HEK293 (cell line): ENCODE results near the gene SSH3.

ENCODE experiments used
- KLF1 ChIP-seq: fragments of 450-650 bp; formaldehyde crosslinking; IDR thresholded peaks from 2 replicates; pipeline ENCODE4 v1.5.1; 2016; ENCODE audit warnings: missing biosample characterization, missing genetic modification characterization
- KLF8 ChIP-seq: fragments of 450-650 bp; formaldehyde crosslinking; IDR thresholded peaks from 2 replicates; pipeline ENCODE4 v1.5.1; 2016; ENCODE audit warnings: missing biosample characterization, missing genetic modification characterization
- KLF9 ChIP-seq: fragments of 450-650 bp; formaldehyde crosslinking; IDR thresholded peaks from 2 replicates; pipeline ENCODE4 v1.5.1; 2016; ENCODE audit warnings: missing biosample characterization, missing genetic modification characterization, low read depth
- PRDM4 ChIP-seq: fragments of 450-650 bp; formaldehyde crosslinking; IDR thresholded peaks from 2 replicates; pipeline ENCODE4 v1.5.1; 2017; ENCODE audit warnings: missing biosample characterization, missing genetic modification characterization
- REST ChIP-seq: fragments of 450-650 bp; formaldehyde crosslinking; IDR thresholded peaks from 2 replicates; pipeline ENCODE4 v1.5.1; 2016; ENCODE audit warnings: missing biosample characterization, missing genetic modification characterization
- SP7 ChIP-seq: fragments of 450-650 bp; formaldehyde crosslinking; IDR thresholded peaks from 2 replicates; pipeline ENCODE4 v1.5.1; 2016; ENCODE audit warnings: missing biosample characterization, missing genetic modification characterization
- YY2 ChIP-seq: fragments of 450-650 bp; formaldehyde crosslinking; IDR thresholded peaks from 2 replicates; pipeline ENCODE4 v1.5.1; 2016; ENCODE audit warnings: missing biosample characterization, missing genetic modification characterization
- ZBTB26 ChIP-seq: fragments of 450-650 bp; formaldehyde crosslinking; optimal IDR thresholded peaks from 2 replicates; pipeline ENCODE3; 2016; ENCODE audit warnings: missing biosample characterization, mild to moderate bottlenecking, missing genetic modification characterization
- ZBTB48 ChIP-seq: fragments of 450-650 bp; formaldehyde crosslinking; IDR thresholded peaks from 2 replicates; pipeline ENCODE4 v1.5.1; 2016; ENCODE audit warnings: missing biosample characterization, missing genetic modification characterization
- ZFP37 ChIP-seq: fragments of 450-650 bp; formaldehyde crosslinking; IDR thresholded peaks from 2 replicates; pipeline ENCODE4 v1.5.1; 2016; ENCODE audit warnings: missing biosample characterization, missing genetic modification characterization
- ZIC2 ChIP-seq: fragments of 450-650 bp; formaldehyde crosslinking; IDR thresholded peaks from 2 replicates; pipeline ENCODE4 v1.5.1; 2016; ENCODE audit warnings: missing biosample characterization, missing genetic modification characterization
- ZNF132 ChIP-seq: fragments of 450-650 bp; formaldehyde crosslinking; IDR thresholded peaks from 2 replicates; pipeline ENCODE4 v1.5.1; 2017; ENCODE audit warnings: missing biosample characterization, missing genetic modification characterization, borderline replicate concordance
- ZNF202 ChIP-seq: fragments of 450-650 bp; formaldehyde crosslinking; IDR thresholded peaks from 2 replicates; pipeline ENCODE4 v1.5.1; 2016; ENCODE audit warnings: missing biosample characterization, missing genetic modification characterization, borderline replicate concordance
- ZNF341 ChIP-seq: fragments of 450-650 bp; formaldehyde crosslinking; IDR thresholded peaks from 2 replicates; pipeline ENCODE4; 2016; ENCODE audit warnings: low read depth, missing biosample characterization, missing genetic modification characterization
- ZNF426 ChIP-seq: fragments of 450-650 bp; formaldehyde crosslinking; IDR thresholded peaks from 2 replicates; pipeline ENCODE4 v1.5.1; 2017; ENCODE audit warnings: missing biosample characterization, missing genetic modification characterization, mild to moderate bottlenecking, inconsistent platforms, moderate library complexity
- ZNF518A ChIP-seq: fragments of 450-650 bp; formaldehyde crosslinking; conservative IDR thresholded peaks from 2 replicates; pipeline ENCODE4 v1.5.1; 2016; ENCODE audit warnings: low read depth, missing biosample characterization, missing genetic modification characterization
- ZNF529 ChIP-seq: fragments of 450-650 bp; formaldehyde crosslinking; IDR thresholded peaks from 2 replicates; pipeline ENCODE4 v1.5.1; 2017; ENCODE audit warnings: missing genetic modification characterization, missing biosample characterization; ENCODE audit not compliant: insufficient replicate concordance
- ZNF580 ChIP-seq: fragments of 450-650 bp; formaldehyde crosslinking; IDR thresholded peaks from 2 replicates; pipeline ENCODE4 v1.5.1; 2016; ENCODE audit warnings: missing biosample characterization, missing genetic modification characterization
- ZNF610 ChIP-seq: fragments of 450-650 bp; formaldehyde crosslinking; IDR thresholded peaks from 2 replicates; pipeline ENCODE4 v1.5.1; 2016; ENCODE audit warnings: missing biosample characterization, missing genetic modification characterization, borderline replicate concordance
- ZNF645 ChIP-seq: fragments of 450-650 bp; formaldehyde crosslinking; IDR thresholded peaks from 2 replicates; pipeline ENCODE4; 2016; ENCODE audit warnings: missing biosample characterization, missing genetic modification characterization
- ZNF747 ChIP-seq: fragments of 450-650 bp; formaldehyde crosslinking; IDR thresholded peaks from 2 replicates; pipeline ENCODE4 v1.5.1; 2016; ENCODE audit warnings: missing biosample characterization, missing genetic modification characterization
- TF ChIP-seq, protein P1 (sequence below): fragments of 450-650 bp; formaldehyde crosslinking; IDR thresholded peaks from 2 replicates; pipeline ENCODE4 v1.5.1; 2016; ENCODE audit warnings: missing biosample characterization, missing genetic modification characterization

Gene SSH3

GRCh38 chr11:67288452-67289225 lies 14.7 kb upstream of the SSH3 start (continued):
- TF ChIP-seq KLF1 (tag by site-specific recombination) = peak; percentile 26; the same call in 1 of the 2 replicates
- TF ChIP-seq ZIC2 (tag by site-specific recombination) = peak; percentile 73
- TF ChIP-seq KLF8 (tag by site-specific recombination) = peak; percentile 57
- 0 out of 2 replicates have a peak, but pooled peaks have one; percentile 11 for TF ChIP-seq PRDM4 (tag by site-specific recombination)
- TF ChIP-seq ZNF580 = no peak
- peak; percentile 75 for TF ChIP-seq SP7 (tag by site-specific recombination)
- TF ChIP-seq ZNF747 (tag by site-specific recombination) = no peak
- TF ChIP-seq ZNF645 (tag by site-specific recombination) = no peak
- no peak for TF ChIP-seq ZNF426 (tag by site-specific recombination)
- TF ChIP-seq ZNF518A (tag by site-specific recombination) = 0 out of 2 replicates have a peak, but pooled peaks have one; percentile 8
- TF ChIP-seq KLF9 (tag by site-specific recombination) = peak; percentile 77
- TF ChIP-seq ZBTB48 (tag by site-specific recombination) = peak; percentile 45; the same call in 1 of the 2 replicates
- TF ChIP-seq REST (tag by site-specific recombination) = 0 out of 2 replicates have a peak, but pooled peaks have one; percentile 41
- no peak for TF ChIP-seq ZNF529 (tag by site-specific recombination)
- no peak for TF ChIP-seq YY2
- 0 out of 2 replicates have a peak, but pooled peaks have one; percentile 38 for TF ChIP-seq ZNF610 (tag by site-specific recombination)
- TF ChIP-seq, protein P1, sequence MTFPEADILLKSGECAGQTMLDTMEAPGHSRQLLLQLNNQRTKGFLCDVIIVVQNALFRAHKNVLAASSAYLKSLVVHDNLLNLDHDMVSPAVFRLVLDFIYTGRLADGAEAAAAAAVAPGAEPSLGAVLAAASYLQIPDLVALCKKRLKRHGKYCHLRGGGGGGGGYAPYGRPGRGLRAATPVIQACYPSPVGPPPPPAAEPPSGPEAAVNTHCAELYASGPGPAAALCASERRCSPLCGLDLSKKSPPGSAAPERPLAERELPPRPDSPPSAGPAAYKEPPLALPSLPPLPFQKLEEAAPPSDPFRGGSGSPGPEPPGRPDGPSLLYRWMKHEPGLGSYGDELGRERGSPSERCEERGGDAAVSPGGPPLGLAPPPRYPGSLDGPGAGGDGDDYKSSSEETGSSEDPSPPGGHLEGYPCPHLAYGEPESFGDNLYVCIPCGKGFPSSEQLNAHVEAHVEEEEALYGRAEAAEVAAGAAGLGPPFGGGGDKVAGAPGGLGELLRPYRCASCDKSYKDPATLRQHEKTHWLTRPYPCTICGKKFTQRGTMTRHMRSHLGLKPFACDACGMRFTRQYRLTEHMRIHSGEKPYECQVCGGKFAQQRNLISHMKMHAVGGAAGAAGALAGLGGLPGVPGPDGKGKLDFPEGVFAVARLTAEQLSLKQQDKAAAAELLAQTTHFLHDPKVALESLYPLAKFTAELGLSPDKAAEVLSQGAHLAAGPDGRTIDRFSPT (tag by site-specific recombination) = peak; percentile 79
- peak; percentile 74 for TF ChIP-seq ZNF341
- TF ChIP-seq ZBTB26 (tag by site-specific recombination) = peak; percentile 91
- no peak for TF ChIP-seq ZNF202 (tag by site-specific recombination)
- no peak for TF ChIP-seq ZNF132 (tag by site-specific recombination)
- TF ChIP-seq ZFP37 (tag by site-specific recombination) = peak; percentile 62; the same call in 1 of the 2 replicates
